HUES64 (cell line): ENCODE data around the gene GNPTAB.
"Not testable (repeated sequence)": the region's sequence is repeated elsewhere in the genome, so short reads cannot be mapped to it uniquely, and the experiment has no call there.

ENCODE experiments used
- H3K27ac ChIP-seq: 2 replicates; pipeline ENCODE4 v1.7.0; 2013; ENCODE audit warnings: low read depth, low read length, inconsistent platforms
- H3K27me3 ChIP-seq: 2 replicates; pipeline ENCODE4 v1.6.1; 2013; ENCODE audit warnings: mild to moderate bottlenecking, low read length; ENCODE audit not compliant: insufficient read depth
- H3K36me3 ChIP-seq: 2 replicates; pipeline ENCODE4 v1.6.1; 2013; ENCODE audit warnings: mild to moderate bottlenecking, low read length; ENCODE audit not compliant: insufficient read depth
- H3K4me1 ChIP-seq: 2 replicates; pipeline ENCODE4 v1.6.1; 2013; ENCODE audit warnings: mild to moderate bottlenecking, low read length, moderate library complexity; ENCODE audit not compliant: insufficient read depth
- H3K4me3 ChIP-seq: 2 replicates; pipeline ENCODE4 v1.5.1; 2013; ENCODE audit warnings: mild to moderate bottlenecking, low read length, moderate library complexity
- H3K9ac ChIP-seq: 2 replicates; pipeline ENCODE4 v1.6.1; 2013; ENCODE audit warnings: mild to moderate bottlenecking, low read depth, low read length
- H3K9me3 ChIP-seq: 2 replicates; pipeline ENCODE4 v1.6.1; 2013; ENCODE audit warnings: low read depth, low read length; ENCODE audit not compliant: insufficient read depth
- WGBS: fragments of 150-250, 120-280 bp; methylation state at CpG from one replicate; pipeline ENCODE4 v1.1.7; 2013; ENCODE audit warnings: missing lambda C conversion rate; 5-methylcytosine and 5-hydroxymethylcytosine counted together

GNPTAB gene

GRCh38 chr12:101862245-101862644 lies 31.5 kb upstream of the GNPTAB start:
- Histone ChIP-seq H3K4me1 (no peaks in the 10 kb centered on the region; the same call in 1 of the 2 replicates), H3K4me3 (no peak overlapping the region)
- WGBS, result 94% methylated on average over 2 of the region's 2 CpGs

DNA sequence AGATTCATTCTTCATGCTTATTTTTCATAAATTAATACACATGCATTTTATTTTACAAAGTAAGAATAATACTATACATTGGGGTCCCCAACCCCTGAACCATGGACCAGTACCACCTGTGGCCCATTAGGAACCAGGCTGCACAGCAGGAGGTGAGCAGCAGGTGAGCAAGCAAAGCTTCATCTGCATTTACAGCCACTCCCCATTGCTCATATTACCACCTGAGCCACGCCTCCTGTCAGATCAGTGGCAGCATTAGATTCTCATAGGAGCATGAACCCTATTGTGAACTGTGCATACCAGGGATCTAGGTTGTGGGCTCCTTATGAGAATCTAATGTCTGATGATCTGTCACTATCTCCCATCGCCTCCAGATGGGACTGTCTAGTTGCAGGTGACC lies 30.9 kb upstream of the GNPTAB start:
- H3K9ac ChIP-seq, H3K4me3 ChIP-seq, H3K36me3 ChIP-seq, H3K9me3 ChIP-seq, H3K27me3 ChIP-seq, H3K27ac ChIP-seq, H3K4me1 ChIP-seq: not testable (repeated sequence)
- 90% methylated on average over 2 of the region's 2 CpGs for WGBS

More at GRCh38 chr12:101862245-101862644, 31.5 kb upstream of the GNPTAB start:
- no peaks in the 10 kb centered on the region for H3K36me3 ChIP-seq
- H3K27ac ChIP-seq, result no peak overlapping the region
- no peaks in the 10 kb centered on the region for H3K27me3 ChIP-seq
- no peaks in the 10 kb centered on the region for H3K9me3 ChIP-seq
- no peak overlapping the region for H3K9ac ChIP-seq

- no peak overlapping the region for H3K27ac ChIP-seq
- no peaks in the 10 kb centered on the region for H3K36me3 ChIP-seq
- no peak overlapping the region for H3K4me3 ChIP-seq
- H3K4me1 ChIP-seq, result no peaks in the 10 kb centered on the region
- H3K27me3 ChIP-seq, result no peaks in the 10 kb centered on the region
- H3K9ac ChIP-seq, result no peak overlapping the region
- no peaks in the 10 kb centered on the region for H3K9me3 ChIP-seq
Observed at GRCh38 chr12:101859664-101860607, 29.2 kb upstream of the GNPTAB start.

DNA sequence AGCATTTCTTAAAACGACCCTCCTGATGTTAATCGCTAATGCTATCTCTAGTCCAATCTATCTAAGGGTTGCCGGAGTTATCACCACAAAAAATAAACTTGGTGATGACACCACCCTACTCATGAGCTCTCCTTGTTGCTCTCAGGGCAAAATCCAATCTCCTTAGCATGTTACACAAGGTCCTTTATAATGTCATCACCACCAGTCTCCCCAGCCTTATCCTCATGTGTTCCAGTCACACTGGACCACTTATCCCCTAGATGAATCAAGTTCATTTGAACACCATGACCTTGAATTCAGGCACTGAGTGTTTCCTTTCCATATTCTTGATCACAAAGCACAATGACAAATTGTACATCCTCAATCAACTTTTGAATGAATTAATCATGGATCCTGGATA lies 27.6 kb upstream of the GNPTAB start:
- Histone ChIP-seq H3K4me1 (no peaks in the 10 kb centered on the region), H3K27ac (no peak overlapping the region), H3K4me3 (no peak overlapping the region), H3K9me3 (no peaks in the 10 kb centered on the region), H3K27me3 (no peaks in the 10 kb centered on the region), H3K9ac (no peak overlapping the region), H3K36me3 (no peaks in the 10 kb centered on the region)
- 92% methylated on average over 3 of the region's 3 CpGs for WGBS

DNA sequence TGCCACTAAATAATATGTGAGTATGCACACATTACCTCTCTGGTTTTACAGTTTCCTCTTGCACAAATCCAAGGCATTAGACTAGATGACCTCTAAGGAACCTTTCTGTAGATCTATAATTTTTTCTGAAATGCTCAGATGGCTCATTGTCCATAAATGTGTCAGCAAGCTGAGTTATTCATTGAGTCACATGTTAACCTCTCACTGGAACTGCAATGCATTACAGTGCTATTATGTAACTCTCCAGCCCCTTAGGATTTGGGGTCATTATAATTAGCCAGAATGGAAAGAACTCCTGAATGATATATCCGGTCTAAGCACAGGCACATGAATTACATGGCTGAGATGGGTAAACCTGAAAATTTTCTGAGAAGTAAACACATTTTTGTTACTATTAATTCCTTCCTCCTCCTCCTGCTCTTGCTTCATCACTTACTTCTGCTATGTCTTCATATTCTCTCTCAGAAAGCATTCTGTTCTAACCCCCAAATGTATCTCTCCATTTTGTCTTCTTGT lies 26.3 kb upstream of the GNPTAB start:
- Histone ChIP-seq H3K27ac (no peak overlapping the region), H3K9me3 (no peaks in the 10 kb centered on the region), H3K4me1 (no peaks in the 10 kb centered on the region), H3K36me3 (no peaks in the 10 kb centered on the region), H3K27me3 (no peaks in the 10 kb centered on the region), H3K9ac (no peak overlapping the region), H3K4me3 (no peak overlapping the region)
- 100% methylated on average over 1 of the region's 1 CpG for WGBS

- 98% methylated on average over 5 of the region's 5 CpGs for WGBS
- not testable (repeated sequence) for H3K27ac ChIP-seq, H3K27me3 ChIP-seq, H3K4me3 ChIP-seq, H3K9ac ChIP-seq, H3K4me1 ChIP-seq, H3K9me3 ChIP-seq, H3K36me3 ChIP-seq
Observed at GRCh38 chr12:101856614-101857013, 25.9 kb upstream of the GNPTAB start.

- H3K27ac ChIP-seq, result no peak overlapping the region
- 94% methylated on average over 2 of the region's 3 CpGs for WGBS
- H3K4me3 ChIP-seq, result no peak overlapping the region
- no peaks in the 10 kb centered on the region for H3K27me3 ChIP-seq
- no peaks in the 10 kb centered on the region for H3K36me3 ChIP-seq
- H3K4me1 ChIP-seq, result no peaks in the 10 kb centered on the region
- H3K9ac ChIP-seq, result no peak overlapping the region
- no peaks in the 10 kb centered on the region for H3K9me3 ChIP-seq
Observed at GRCh38 chr12:101855976-101856375, 25.2 kb upstream of the GNPTAB start.

- Histone ChIP-seq H3K36me3 (no peaks in the 10 kb centered on the region), H3K9me3 (no peaks in the 10 kb centered on the region), H3K27ac (no peak overlapping the region), H3K27me3 (no peaks in the 10 kb centered on the region), H3K4me1 (no peaks in the 10 kb centered on the region), H3K9ac (no peak overlapping the region), H3K4me3 (no peak overlapping the region)
- WGBS, result 74% methylated on average over 2 of the region's 3 CpGs
Observed at GRCh38 chr12:101855364-101855884, 24.7 kb upstream of the GNPTAB start.

DNA sequence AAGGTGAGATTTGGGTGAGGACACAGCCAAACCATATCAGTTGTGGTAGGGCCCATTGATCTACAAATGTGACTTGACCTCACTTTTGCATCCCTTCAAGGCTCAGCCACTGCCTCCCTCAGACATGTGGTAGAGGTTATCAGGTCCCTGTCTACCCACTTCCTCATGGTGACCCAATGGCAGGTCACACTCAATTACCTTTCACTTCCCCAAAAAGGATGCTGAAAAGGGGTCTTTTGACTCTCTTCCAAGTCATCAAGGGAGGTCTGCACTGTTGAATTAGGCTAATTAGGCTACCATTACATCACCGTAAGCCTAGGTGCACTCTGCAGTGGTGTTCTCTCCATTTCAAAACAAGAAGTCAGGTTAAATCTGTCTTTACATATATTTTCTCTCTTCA lies 24.0 kb upstream of the GNPTAB start:
- H3K27ac ChIP-seq, result no peak overlapping the region
- H3K9ac ChIP-seq, result no peak overlapping the region
- 91% methylated on average over 1 of the region's 1 CpG for WGBS
- no peaks in the 10 kb centered on the region for H3K27me3 ChIP-seq
- no peaks in the 10 kb centered on the region for H3K9me3 ChIP-seq
- H3K36me3 ChIP-seq, result no peaks in the 10 kb centered on the region
- H3K4me1 ChIP-seq, result no peaks in the 10 kb centered on the region
- no peak overlapping the region for H3K4me3 ChIP-seq

GRCh38 chr12:101852998-101853397 lies 22.2 kb upstream of the GNPTAB start:
- no peak overlapping the region for H3K27ac ChIP-seq
- no peaks in the 10 kb centered on the region for H3K36me3 ChIP-seq
- no peak overlapping the region for H3K4me3 ChIP-seq
- no peaks in the 10 kb centered on the region for H3K9me3 ChIP-seq
- no peaks in the 10 kb centered on the region for H3K27me3 ChIP-seq
- H3K4me1 ChIP-seq, result no peaks in the 10 kb centered on the region
- no peak overlapping the region for H3K9ac ChIP-seq

DNA sequence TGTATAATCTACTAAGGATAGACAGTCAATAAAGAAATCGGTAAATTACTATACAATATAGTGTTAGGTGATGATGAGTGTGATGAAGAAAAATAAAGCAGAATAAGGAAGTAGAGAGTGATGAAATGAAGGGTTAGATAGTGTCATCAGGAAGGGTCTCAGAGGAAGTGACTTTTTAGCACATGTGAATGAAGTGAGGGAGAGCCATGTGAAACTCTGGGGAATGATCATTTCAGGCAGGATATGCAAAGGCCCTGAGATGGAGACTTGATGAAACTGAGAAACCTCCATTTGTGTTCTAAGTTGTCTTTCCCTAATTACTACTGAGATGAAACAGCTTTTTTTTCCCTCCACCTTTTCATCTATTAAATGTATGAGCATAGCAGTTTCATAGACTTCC lies 19.4 kb upstream of the GNPTAB start:
- Histone ChIP-seq H3K27ac (no peak overlapping the region), H3K36me3 (no peaks in the 10 kb centered on the region), H3K4me1 (no peaks in the 10 kb centered on the region), H3K27me3 (no peaks in the 10 kb centered on the region), H3K9ac (no peak overlapping the region), H3K4me3 (no peak overlapping the region), H3K9me3 (no peaks in the 10 kb centered on the region)
- 100% methylated on average over 1 of the region's 1 CpG for WGBS
